Endodermal cell (in vitro differentiated cells): ENCODE results near the gene OPTN. TPM values are rescaled to one million over a fixed set of nuclear protein-coding genes. Genes with fewer than 3 reads are reported as not detected.

Experiments used
- DNase-seq: peaks from one replicate; pipeline ENCODE4 v3.0.0-alpha.2; 2017
- H3K27ac ChIP-seq: 2 replicates; pipeline ENCODE4 v1.5.1; 2013; ENCODE audit warnings: mild to moderate bottlenecking, low read depth, low read length, moderate library complexity
- H3K27me3 ChIP-seq: 2 replicates; pipeline ENCODE4 v1.6.1; 2013; ENCODE audit warnings: mild to moderate bottlenecking, low read length, moderate library complexity; ENCODE audit not compliant: insufficient read depth, control insufficient read depth, poor library complexity, severe bottlenecking
- H3K36me3 ChIP-seq: 2 replicates; pipeline ENCODE4 v1.7.0; 2013; ENCODE audit warnings: mild to moderate bottlenecking, low read length, moderate library complexity; ENCODE audit not compliant: control insufficient read depth, insufficient read depth
- H3K4me1 ChIP-seq: one replicate; pipeline ENCODE4 v1.7.0; 2013; ENCODE audit warnings: low read length; ENCODE audit not compliant: control insufficient read depth, insufficient read depth
- H3K4me3 ChIP-seq: 2 replicates; pipeline ENCODE4 v1.5.1; 2013; ENCODE audit warnings: mild to moderate bottlenecking, low read length, moderate library complexity
- H3K9ac ChIP-seq: 2 replicates; pipeline ENCODE4 v1.6.1; 2013; ENCODE audit warnings: mild to moderate bottlenecking, low read length, moderate library complexity; ENCODE audit not compliant: poor library complexity, severe bottlenecking; ENCODE audit errors: extremely low read depth
- H3K9me3 ChIP-seq: 2 replicates; pipeline ENCODE4 v1.6.1; 2013; ENCODE audit warnings: mild to moderate bottlenecking, low read length, moderate library complexity; ENCODE audit not compliant: control insufficient read depth
- H3K27ac Mint-ChIP-seq: 2 replicates; pipeline ENCODE4 v1.8.0; 2020; ENCODE audit warnings: mixed read lengths
- H3K27me3 Mint-ChIP-seq: 2 replicates; pipeline ENCODE4 v1.8.0; 2021; ENCODE audit warnings: mild to moderate bottlenecking, mixed read lengths; ENCODE audit not compliant: insufficient read depth
- H3K36me3 Mint-ChIP-seq: 2 replicates; pipeline ENCODE4 v1.8.0; 2020; ENCODE audit warnings: low read depth, mixed read lengths
- H3K4me1 Mint-ChIP-seq: 2 replicates; pipeline ENCODE4 v1.8.0; 2020; ENCODE audit warnings: mixed read lengths
- H3K4me3 Mint-ChIP-seq: 2 replicates; pipeline ENCODE4 v1.8.0; 2020; ENCODE audit warnings: mild to moderate bottlenecking, moderate library complexity, mixed read lengths
- H3K9me3 Mint-ChIP-seq: 2 replicates; pipeline ENCODE4 v1.8.0; 2020; ENCODE audit warnings: mild to moderate bottlenecking, mixed read lengths
- CTCF ChIP-seq: fragments of 200-600 bp; sonication (generic); conservative IDR thresholded peaks from 2 replicates; pipeline ENCODE4 v1.5.0; 2021; ENCODE audit warnings: antibody characterized with exemption, mild to moderate bottlenecking
- WGBS, 2 experiments: methylation state at CpG; one replicate each; pipeline versions ENCODE4 v1.1.5 to v1.1.7; 2013; ENCODE audit warnings: missing lambda C conversion rate in 2 of 2, mixed read lengths in 1 of 2; ENCODE audit not compliant: insufficient coverage in 1 of 2, insufficient read length in 1 of 2; 5-methylcytosine and 5-hydroxymethylcytosine counted together
- total RNA-seq, 2 donors: library from RNA; stranded (reverse); fragmentation: NEBNext Ultra II Directional in 1 of 2; extraction: Animal tissue kit (Norgen Biotek cat#: 25700) in 1 of 2; gene quantifications; 2 replicates in 1 of 2; 3 replicates in 1 of 2; pipeline ENCODE4 v1.2.1, GENCODE V29; 2021

Gene OPTN
- total RNA-seq, 2 donors from 2014 or later = 22.7 to 23.3 TPM

GRCh38 chr10:13110908-13111307 lies 10.9 kb downstream of the OPTN start:
- TF ChIP-seq CTCF = no peak
- no peaks in the 10 kb centered on the region for H3K27me3 ChIP-seq
- no peak for DNase-seq
- H3K4me1 ChIP-seq = no peaks in the 10 kb centered on the region
- no peaks in the 10 kb centered on the region for H3K9me3 ChIP-seq
- WGBS, 2 experiments = 92% methylated on average over 3 of the region's 3 CpGs; no CpG with 5 or more reads in 1 of the 2 experiments
- H3K27ac ChIP-seq = no peak overlapping the region
- H3K36me3 Mint-ChIP-seq = peaks cover 29% of the 10 kb centered on the region
- H3K27ac Mint-ChIP-seq = no peak overlapping the region
- no peaks in the 10 kb centered on the region for H3K9me3 Mint-ChIP-seq
- H3K27me3 Mint-ChIP-seq = no peaks in the 10 kb centered on the region
- H3K4me3 ChIP-seq = no peak overlapping the region
- no peak overlapping the region for H3K4me3 Mint-ChIP-seq
- H3K36me3 ChIP-seq = peaks cover 42% of the 10 kb centered on the region
- no peak overlapping the region for H3K9ac ChIP-seq
- peaks cover 8% of the 10 kb centered on the region for H3K4me1 Mint-ChIP-seq

DNA sequence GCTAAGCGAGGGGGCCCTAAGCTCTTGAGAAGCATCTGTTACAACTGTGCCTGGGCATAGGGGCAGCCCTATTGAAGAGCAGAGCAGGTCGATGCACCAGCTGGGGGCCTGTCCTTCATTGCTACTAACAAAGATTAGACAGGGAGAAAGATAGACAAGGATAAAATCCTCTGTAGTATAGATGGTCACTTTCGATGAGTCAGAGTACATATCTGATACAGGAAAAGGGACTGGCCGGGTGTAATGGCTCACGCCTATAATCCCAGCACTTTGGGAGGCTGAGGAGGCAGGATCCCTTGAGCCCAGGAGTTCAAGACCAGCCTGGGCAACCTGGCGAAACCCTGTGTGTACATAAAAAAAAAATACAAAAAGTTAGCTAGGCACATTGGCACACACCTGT lies 13.6 kb downstream of the OPTN start:
- Histone ChIP-seq H3K36me3 (peaks cover 64% of the 10 kb centered on the region), H3K27ac (no peak overlapping the region), H3K9ac (no peak overlapping the region), H3K4me1 (no peaks in the 10 kb centered on the region), H3K27me3 (no peaks in the 10 kb centered on the region), H3K4me3 (no peak overlapping the region), H3K9me3 (no peaks in the 10 kb centered on the region)
- H3K27me3 Mint-ChIP-seq = no peaks in the 10 kb centered on the region
- TF ChIP-seq CTCF = no peak
- no peaks in the 10 kb centered on the region for H3K9me3 Mint-ChIP-seq
- no peak for DNase-seq
- H3K4me3 Mint-ChIP-seq = no peak overlapping the region
- H3K27ac Mint-ChIP-seq = no peak overlapping the region
- H3K4me1 Mint-ChIP-seq = peaks cover 9% of the 10 kb centered on the region
- WGBS, 2 experiments = 91% methylated on average over 5 to 6 of the region's 6 CpGs
- peaks cover 47% of the 10 kb centered on the region for H3K36me3 Mint-ChIP-seq

- Histone ChIP-seq H3K4me1 (no peaks in the 10 kb centered on the region), H3K27me3 (no peaks in the 10 kb centered on the region), H3K9ac (no peak overlapping the region), H3K9me3 (peaks cover 8% of the 10 kb centered on the region), H3K27ac (no peak overlapping the region), H3K36me3 (peaks cover 55% of the 10 kb centered on the region), H3K4me3 (no peak overlapping the region)
- WGBS, 2 experiments = 91 to 95% methylated on average over 8 to 12 of the region's 12 CpGs
- no peak overlapping the region for H3K27ac Mint-ChIP-seq
- peaks cover 12% of the 10 kb centered on the region for H3K9me3 Mint-ChIP-seq
- DNase-seq = no peak
- no peak for TF ChIP-seq CTCF
- H3K4me3 Mint-ChIP-seq = no peak overlapping the region
- H3K36me3 Mint-ChIP-seq = peaks cover 55% of the 10 kb centered on the region
- H3K4me1 Mint-ChIP-seq = peaks cover 18% of the 10 kb centered on the region
- H3K27me3 Mint-ChIP-seq = no peaks in the 10 kb centered on the region
Measured at GRCh38 chr10:13115832-13116803, 16.2 kb downstream of the OPTN start.
